A549 treated with Hydrocortisone at 1 μM for 4 hours (cell line): Measurements from ENCODE around the gene SLC25A10. TPM values are rescaled to one million over a fixed set of nuclear protein-coding genes. Genes with fewer than 3 reads are reported as not detected.

ENCODE experiments used
- total RNA-seq: library from RNA; stranded (reverse); fragments of 200-300 nt; extraction: Qiagen RNA extraction; gene quantifications from 5 replicates; pipeline ENCODE4 v1.2.3, GENCODE V29; 2022

SLC25A10 gene, protein sequence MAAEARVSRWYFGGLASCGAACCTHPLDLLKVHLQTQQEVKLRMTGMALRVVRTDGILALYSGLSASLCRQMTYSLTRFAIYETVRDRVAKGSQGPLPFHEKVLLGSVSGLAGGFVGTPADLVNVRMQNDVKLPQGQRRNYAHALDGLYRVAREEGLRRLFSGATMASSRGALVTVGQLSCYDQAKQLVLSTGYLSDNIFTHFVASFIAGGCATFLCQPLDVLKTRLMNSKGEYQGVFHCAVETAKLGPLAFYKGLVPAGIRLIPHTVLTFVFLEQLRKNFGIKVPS
- total RNA-seq = 31.5 to 44.9 TPM (median 40.7 TPM) in 5 replicates

DNA sequence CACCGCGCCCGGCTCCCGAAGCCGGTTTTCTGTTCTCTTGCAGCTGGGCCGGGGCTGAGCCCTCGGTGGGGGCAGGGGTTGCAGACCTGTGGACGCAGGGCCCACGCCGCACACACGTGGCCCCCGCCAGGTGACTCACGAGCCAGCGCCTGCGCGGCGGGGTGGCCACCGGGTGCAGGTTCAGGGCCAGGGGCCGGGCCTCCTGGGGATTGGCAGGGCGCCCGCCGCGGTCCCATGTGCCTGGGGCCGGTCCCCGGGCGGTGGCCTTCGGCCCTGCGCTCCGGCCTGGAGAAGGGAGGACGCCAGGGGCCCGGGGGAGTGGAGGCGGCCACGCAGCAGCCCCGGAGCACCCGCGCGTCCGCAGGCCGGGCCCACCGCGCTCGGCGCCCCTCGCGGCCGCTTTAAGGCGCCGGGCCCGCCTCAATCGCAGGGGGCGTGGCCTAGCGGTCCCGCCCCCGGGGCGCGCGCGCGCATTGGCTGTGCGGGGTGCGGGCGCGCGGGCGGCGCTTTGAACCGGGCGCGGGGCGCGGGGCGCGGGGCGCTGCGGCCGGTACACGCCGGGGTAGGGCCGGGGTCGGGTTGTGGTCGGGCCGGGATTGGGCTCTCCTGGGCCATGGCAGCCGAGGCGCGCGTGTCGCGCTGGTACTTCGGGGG lies at the start of gene SLC25A10:
SLC25A10 (plus strand) TSS at position 471 of the 654 bp plus-strand sequence; CDS start at position 614, 143 bp downstream.

GRCh38 chr17:81666342-81667191 lies 45.5 kb upstream of the SLC25A10 start, which contains the start of the genes CCDC137 and OXLD1:
Gene CCDC137 (plus strand): TSS chr17:81666737. CDS start chr17:81666767, 30 bp downstream.
Gene OXLD1 (minus strand): TSS chr17:81666605. CDS start chr17:81666577, 28 bp downstream.

DNA sequence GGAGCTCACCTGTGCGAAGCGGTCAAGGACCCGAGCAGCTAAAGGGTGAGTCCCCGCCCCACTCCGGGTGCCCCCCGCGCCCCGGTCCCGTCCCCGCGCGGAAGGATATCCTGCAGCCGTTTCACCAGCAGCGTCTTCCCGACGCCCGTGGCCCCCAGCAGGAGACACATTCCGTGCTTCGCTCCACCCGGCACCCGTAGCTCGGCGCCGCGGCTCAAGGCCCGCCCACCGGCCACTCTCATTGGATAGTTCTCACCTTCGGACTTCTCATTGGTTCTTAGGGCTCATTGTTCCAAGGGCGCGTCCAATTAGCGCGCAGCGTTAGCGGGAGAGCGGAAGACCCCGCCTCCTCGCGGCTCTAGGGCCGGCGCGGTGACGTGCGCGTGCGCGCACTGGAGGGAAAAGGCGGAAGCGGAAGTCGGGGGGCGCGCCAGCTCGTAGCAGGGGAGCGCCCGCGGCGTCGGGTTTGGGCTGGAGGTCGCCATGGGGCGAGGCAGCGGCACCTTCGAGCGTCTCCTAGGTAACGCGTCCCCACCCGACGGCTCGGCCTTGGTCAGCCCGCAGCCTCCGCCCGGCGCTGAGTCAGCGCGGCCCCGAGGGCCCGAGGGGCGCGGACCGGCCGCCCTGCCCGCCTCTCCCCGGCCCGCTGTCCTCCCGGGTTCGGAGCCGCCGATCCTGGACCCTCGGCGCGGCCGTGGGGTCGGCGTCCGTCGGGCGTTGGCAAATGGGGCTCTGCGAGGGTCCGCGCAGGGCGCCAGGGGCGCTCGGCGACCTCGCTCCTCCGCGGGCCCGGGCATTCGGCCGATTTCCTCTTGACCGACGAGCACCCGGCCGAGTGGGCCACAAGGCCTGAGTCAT lies 28.3 kb upstream of the SLC25A10 start, which contains the start of the genes ARL16 and HGS:
ARL16 (minus strand) TSS at position 214 of the 858 bp plus-strand sequence; CDS start at position 170, 44 bp downstream.
HGS (plus strand) TSS at position 428 of the 858 bp plus-strand sequence; CDS start at position 484, 56 bp downstream.

DNA sequence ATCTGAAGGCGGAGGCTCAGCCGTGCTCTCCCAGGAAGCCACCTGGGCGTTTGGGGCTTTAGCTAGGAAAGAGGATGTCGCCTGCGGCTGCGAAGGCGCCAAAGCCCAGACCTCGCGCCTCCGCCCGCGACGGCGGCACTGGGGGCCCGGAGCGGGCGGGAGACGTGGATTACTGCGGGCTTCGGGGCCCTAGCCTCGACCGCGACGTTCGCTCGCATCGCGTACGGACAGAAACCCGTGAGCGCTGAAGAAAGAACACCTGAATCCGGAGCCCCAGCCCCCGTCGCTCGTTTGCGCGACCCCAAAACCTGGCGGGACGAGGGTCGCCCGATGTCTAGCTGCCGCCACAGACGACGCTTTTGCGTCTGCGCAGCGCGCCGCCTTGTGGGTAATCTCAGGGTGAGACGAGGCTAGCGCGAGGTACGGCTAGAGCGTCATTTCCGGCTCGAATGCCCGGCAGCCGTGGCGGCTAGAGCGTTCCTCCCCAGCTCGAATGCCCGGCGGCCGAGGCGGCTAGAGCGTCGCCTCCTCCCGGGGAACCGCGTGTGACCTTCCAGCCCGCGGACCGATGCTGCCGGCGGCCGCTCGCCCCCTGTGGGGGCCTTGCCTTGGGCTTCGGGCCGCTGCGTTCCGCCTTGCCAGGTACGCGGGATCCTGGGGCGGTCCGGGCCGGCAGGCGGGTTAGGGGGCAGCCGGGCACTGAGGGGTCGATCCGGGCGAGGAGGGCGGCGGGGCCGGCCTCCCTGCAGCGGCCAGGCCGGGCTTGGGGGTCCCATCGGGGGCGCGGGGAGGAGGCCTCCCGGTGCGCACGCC lies 8.9 kb upstream of the SLC25A10 start, which contains the start of gene MRPL12:
MRPL12 (plus strand) TSS at position 434 of the 813 bp plus-strand sequence; CDS start at position 569, 135 bp downstream.

Other genes starting within 250 kb of the SLC25A10 start
- 4,687 to 7,414 TPM (median 5,361 TPM) in 5 replicates for gene ACTG1, start 199.5 kb upstream of the SLC25A10 start, total RNA-seq
- 1.0 to 1.5 TPM (median 1.1 TPM) in 5 replicates for gene FSCN2, start 183.9 kb upstream of the SLC25A10 start, total RNA-seq
- 23.3 to 27.5 TPM (median 24.3 TPM) in 5 replicates for gene FAAP100, start 159.9 kb upstream of the SLC25A10 start, total RNA-seq
- gene NPLOC4, start 75.2 kb upstream of the SLC25A10 start, total RNA-seq = 92.6 to 101 TPM (median 93.6 TPM) in 5 replicates
- 4.4 to 5.6 TPM (median 4.8 TPM) in 5 replicates for gene TSPAN10, start 75.1 kb upstream of the SLC25A10 start, total RNA-seq
- gene PDE6G, start 55.7 kb upstream of the SLC25A10 start, total RNA-seq = 1.2 to 3.1 TPM (median 2.5 TPM) in 5 replicates
- 35.7 to 66.2 TPM (median 58.0 TPM) in 5 replicates for gene OXLD1, start 45.7 kb upstream of the SLC25A10 start, total RNA-seq
- 59.6 to 70.3 TPM (median 61.4 TPM) in 5 replicates for gene CCDC137, start 45.5 kb upstream of the SLC25A10 start, total RNA-seq
- 46.1 to 52.5 TPM (median 49.2 TPM) in 5 replicates for gene ARL16, start 28.5 kb upstream of the SLC25A10 start, total RNA-seq
- 146 to 202 TPM (median 189 TPM) in 5 replicates for gene HGS, start 28.3 kb upstream of the SLC25A10 start, total RNA-seq
- 207 to 319 TPM (median 292 TPM) in 5 replicates for gene MRPL12, start 8.9 kb upstream of the SLC25A10 start, total RNA-seq
- gene GCGR, start 91.9 kb downstream of the SLC25A10 start, total RNA-seq = 0.08 to 0.47 TPM (median 0.30 TPM) in 5 replicates
- 82.0 to 105 TPM (median 93.6 TPM) in 5 replicates for gene MCRIP1, start 121.0 kb downstream of the SLC25A10 start, total RNA-seq
- 0.15 to 0.39 TPM (median 0.22 TPM) in 4 of 5 replicates, not detected in the other for gene PPP1R27, start 122.8 kb downstream of the SLC25A10 start, total RNA-seq
- 666 to 810 TPM (median 679 TPM) in 5 replicates for gene P4HB, start 148.3 kb downstream of the SLC25A10 start, total RNA-seq
- 561 to 665 TPM (median 634 TPM) in 5 replicates for gene ARHGDIA, start 159.1 kb downstream of the SLC25A10 start, total RNA-seq
- gene ALYREF, start 179.3 kb downstream of the SLC25A10 start, total RNA-seq = 171 to 247 TPM (median 233 TPM) in 5 replicates
- 179 to 295 TPM (median 289 TPM) in 5 replicates for gene ANAPC11, start 179.4 kb downstream of the SLC25A10 start, total RNA-seq
- 0.36 to 0.59 TPM (median 0.53 TPM) in 5 replicates for gene NPB, start 190.0 kb downstream of the SLC25A10 start, total RNA-seq
- 14.4 to 17.4 TPM (median 16.9 TPM) in 5 replicates for gene PCYT2, start 199.1 kb downstream of the SLC25A10 start, total RNA-seq
- 32.8 to 46.8 TPM (median 42.2 TPM) in 5 replicates for gene SIRT7, start 205.9 kb downstream of the SLC25A10 start, total RNA-seq
- 28.2 to 33.6 TPM (median 29.0 TPM) in 5 replicates for gene MAFG, start 215.5 kb downstream of the SLC25A10 start, total RNA-seq
- gene PYCR1, start 225.0 kb downstream of the SLC25A10 start, total RNA-seq = 68.6 to 86.8 TPM (median 85.6 TPM) in 5 replicates
- not detected in 5 replicates for gene MYADML2, start 234.9 kb downstream of the SLC25A10 start, total RNA-seq
- gene NOTUM, start 248.9 kb downstream of the SLC25A10 start, total RNA-seq = 0.14 to 0.37 TPM (median 0.35 TPM) in 5 replicates